CD4-positive, alpha-beta T cell treated with Interleukin-15 for 4 hours (primary cell): ENCODE measurements around the gene MFAP4.

Experiments used
- DNase-seq: peaks from one replicate; pipeline ENCODE4 v3.0.0-alpha.2; 2020; ENCODE audit warnings: low spot score

Gene MFAP4

GRCh38 chr17:19410091-19410490, 23.1 kb upstream of the MFAP4 start:
- no peak for DNase-seq

- DNase-seq: no peak
Observed at GRCh38 chr17:19409509-19409908, 22.5 kb upstream of the MFAP4 start.

GRCh38 chr17:19409066-19409465, 22.1 kb upstream of the MFAP4 start:
- DNase-seq: no peak

- no peak for DNase-seq
Observed at GRCh38 chr17:19408346-19408710, 21.3 kb upstream of the MFAP4 start.

GRCh38 chr17:19407601-19408345, 20.8 kb upstream of the MFAP4 start:
- DNase-seq: no peak

- no peak for DNase-seq
Observed at GRCh38 chr17:19405114-19405513, 18.1 kb upstream of the MFAP4 start.

GRCh38 chr17:19404264-19404663, 17.3 kb upstream of the MFAP4 start:
- DNase-seq: no peak

GRCh38 chr17:19403021-19403420, 16.0 kb upstream of the MFAP4 start:
- DNase-seq: no peak

GRCh38 chr17:19402171-19402570, 15.2 kb upstream of the MFAP4 start:
- DNase-seq: no peak

GRCh38 chr17:19401321-19402010, 14.5 kb upstream of the MFAP4 start:
- DNase-seq: no peak

GRCh38 chr17:19399750-19400450, 12.9 kb upstream of the MFAP4 start:
- no peak for DNase-seq

GRCh38 chr17:19398301-19399181, 11.6 kb upstream of the MFAP4 start:
- no peak for DNase-seq

- DNase-seq: no peak
Observed at GRCh38 chr17:19397556-19398041, 10.6 kb upstream of the MFAP4 start.

- DNase-seq: no peak
Observed at GRCh38 chr17:19392303-19392702, 5.3 kb upstream of the MFAP4 start.

GRCh38 chr17:19391432-19391831, 4.4 kb upstream of the MFAP4 start:
- no peak for DNase-seq

GRCh38 chr17:19390951-19391350, 4.0 kb upstream of the MFAP4 start:
- no peak for DNase-seq

GRCh38 chr17:19388791-19389785, 2.1 kb upstream of the MFAP4 start:
- no peak for DNase-seq

- no peak for DNase-seq
Observed at GRCh38 chr17:19387921-19388521, 1.0 kb upstream of the MFAP4 start.

- DNase-seq: no peak
Observed at GRCh38 chr17:19386051-19386929, 700 bp downstream of the MFAP4 start.
